Brain microvascular endothelial cell (primary cell): ENCODE measurements around the gene ZBTB39.
"Not testable (repeated sequence)": the region's sequence is repeated elsewhere in the genome, so short reads cannot be mapped to it uniquely, and the experiment has no call there.

ENCODE experiments used
- DNase-seq: peaks from one replicate; pipeline ENCODE4 v3.0.0-alpha.2; 2020
- H3K27ac ChIP-seq: fragments of 250-450 bp; sonication (Bioruptor Pico); 2 replicates; pipeline ENCODE4 v1.5.1; 2020; ENCODE audit warnings: mild to moderate bottlenecking, moderate library complexity
- H3K27me3 ChIP-seq: fragments of 250-450 bp; sonication (Bioruptor Pico); replicated peaks from 2 replicates; pipeline ENCODE4 v1.5.1; 2020; ENCODE audit warnings: mild to moderate bottlenecking
- H3K36me3 ChIP-seq: fragments of 250-450 bp; sonication (Bioruptor Pico); replicated peaks from 2 replicates; pipeline ENCODE4 v1.5.1; 2020; ENCODE audit warnings: mild to moderate bottlenecking
- H3K4me3 ChIP-seq: 2 replicates; pipeline ENCODE4 v1.5.1; 2011; ENCODE audit warnings: low read depth, mild to moderate bottlenecking, control low read depth, low read length, moderate library complexity
- in situ Hi-C: cut with HindIII; loops from 2 replicates; pipeline ENCODE4 v1.10.0; 2017; ENCODE audit warnings: low sequenced_read_pairs, low pct_ligation_motif_present
- TF ChIP-seq, protein P1 (sequence below): IDR thresholded peaks from 2 replicates; pipeline ENCODE4 v1.5.1; 2011; ENCODE audit warnings: low read depth, mild to moderate bottlenecking, moderate library complexity, low read length, control low read depth, inconsistent platforms; ENCODE audit errors: missing control alignments

The ZBTB39 gene, protein sequence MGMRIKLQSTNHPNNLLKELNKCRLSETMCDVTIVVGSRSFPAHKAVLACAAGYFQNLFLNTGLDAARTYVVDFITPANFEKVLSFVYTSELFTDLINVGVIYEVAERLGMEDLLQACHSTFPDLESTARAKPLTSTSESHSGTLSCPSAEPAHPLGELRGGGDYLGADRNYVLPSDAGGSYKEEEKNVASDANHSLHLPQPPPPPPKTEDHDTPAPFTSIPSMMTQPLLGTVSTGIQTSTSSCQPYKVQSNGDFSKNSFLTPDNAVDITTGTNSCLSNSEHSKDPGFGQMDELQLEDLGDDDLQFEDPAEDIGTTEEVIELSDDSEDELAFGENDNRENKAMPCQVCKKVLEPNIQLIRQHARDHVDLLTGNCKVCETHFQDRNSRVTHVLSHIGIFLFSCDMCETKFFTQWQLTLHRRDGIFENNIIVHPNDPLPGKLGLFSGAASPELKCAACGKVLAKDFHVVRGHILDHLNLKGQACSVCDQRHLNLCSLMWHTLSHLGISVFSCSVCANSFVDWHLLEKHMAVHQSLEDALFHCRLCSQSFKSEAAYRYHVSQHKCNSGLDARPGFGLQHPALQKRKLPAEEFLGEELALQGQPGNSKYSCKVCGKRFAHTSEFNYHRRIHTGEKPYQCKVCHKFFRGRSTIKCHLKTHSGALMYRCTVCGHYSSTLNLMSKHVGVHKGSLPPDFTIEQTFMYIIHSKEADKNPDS

GRCh38 chr12:57005980-57006808 lies at the start of gene ZBTB39:
TSS of gene ZBTB39 (minus strand) at chr12:57006546. CDS start at chr12:57004917, 1,629 bp downstream.
- TF ChIP-seq, protein P1, sequence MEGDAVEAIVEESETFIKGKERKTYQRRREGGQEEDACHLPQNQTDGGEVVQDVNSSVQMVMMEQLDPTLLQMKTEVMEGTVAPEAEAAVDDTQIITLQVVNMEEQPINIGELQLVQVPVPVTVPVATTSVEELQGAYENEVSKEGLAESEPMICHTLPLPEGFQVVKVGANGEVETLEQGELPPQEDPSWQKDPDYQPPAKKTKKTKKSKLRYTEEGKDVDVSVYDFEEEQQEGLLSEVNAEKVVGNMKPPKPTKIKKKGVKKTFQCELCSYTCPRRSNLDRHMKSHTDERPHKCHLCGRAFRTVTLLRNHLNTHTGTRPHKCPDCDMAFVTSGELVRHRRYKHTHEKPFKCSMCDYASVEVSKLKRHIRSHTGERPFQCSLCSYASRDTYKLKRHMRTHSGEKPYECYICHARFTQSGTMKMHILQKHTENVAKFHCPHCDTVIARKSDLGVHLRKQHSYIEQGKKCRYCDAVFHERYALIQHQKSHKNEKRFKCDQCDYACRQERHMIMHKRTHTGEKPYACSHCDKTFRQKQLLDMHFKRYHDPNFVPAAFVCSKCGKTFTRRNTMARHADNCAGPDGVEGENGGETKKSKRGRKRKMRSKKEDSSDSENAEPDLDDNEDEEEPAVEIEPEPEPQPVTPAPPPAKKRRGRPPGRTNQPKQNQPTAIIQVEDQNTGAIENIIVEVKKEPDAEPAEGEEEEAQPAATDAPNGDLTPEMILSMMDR, result peak; percentile 50
- in situ Hi-C loops, result no loop called here
- DNase-seq, result peak; percentile 17
- Histone ChIP-seq H3K27me3 (no peaks in the 10 kb centered on the region), H3K36me3 (peaks cover 15% of the 10 kb centered on the region), H3K4me3 (peak within 1 kb of the TSS; percentile 81), H3K27ac (peak within 1 kb of the TSS; percentile 61)

DNA sequence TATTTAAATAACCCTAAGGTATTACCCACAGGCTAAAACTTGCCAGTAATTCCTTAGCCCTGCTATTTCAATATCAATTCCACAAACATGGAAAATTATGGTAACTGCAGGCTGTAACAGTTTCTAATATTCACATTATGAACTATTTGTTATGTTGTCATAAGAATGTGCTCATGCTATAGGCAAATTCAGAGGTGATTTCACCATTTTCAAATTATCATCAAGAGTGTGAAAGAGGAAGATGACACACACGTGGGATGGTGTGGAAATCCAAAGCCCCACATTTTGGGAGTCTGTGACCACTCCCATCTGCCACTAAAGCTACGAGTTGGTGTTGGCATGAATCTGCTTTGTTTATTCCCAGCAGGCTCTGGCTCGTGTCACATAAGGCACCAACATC lies 49.5 kb upstream of the ZBTB39 start:
- no peak overlapping the region for H3K27ac ChIP-seq
- H3K36me3 ChIP-seq, result no peaks in the 10 kb centered on the region
- no peak for DNase-seq
- no peaks in the 10 kb centered on the region for H3K27me3 ChIP-seq
- H3K4me3 ChIP-seq, result no peak overlapping the region
- in situ Hi-C loops, result no loop called here
- TF ChIP-seq, protein P1, result no peak

- in situ Hi-C loops, result not testable (repeated sequence)
Observed at GRCh38 chr12:57053901-57054300, 47.6 kb upstream of the ZBTB39 start.

GRCh38 chr12:57053146-57053545 lies 46.8 kb upstream of the ZBTB39 start:
- H3K36me3 ChIP-seq, in situ Hi-C loops, DNase-seq, H3K27ac ChIP-seq, H3K4me3 ChIP-seq, H3K27me3 ChIP-seq: not testable (repeated sequence)

More at GRCh38 chr12:57053901-57054300, 47.6 kb upstream of the ZBTB39 start:
- H3K4me3 ChIP-seq, H3K27ac ChIP-seq, H3K27me3 ChIP-seq, H3K36me3 ChIP-seq, DNase-seq: not testable (repeated sequence)

DNA sequence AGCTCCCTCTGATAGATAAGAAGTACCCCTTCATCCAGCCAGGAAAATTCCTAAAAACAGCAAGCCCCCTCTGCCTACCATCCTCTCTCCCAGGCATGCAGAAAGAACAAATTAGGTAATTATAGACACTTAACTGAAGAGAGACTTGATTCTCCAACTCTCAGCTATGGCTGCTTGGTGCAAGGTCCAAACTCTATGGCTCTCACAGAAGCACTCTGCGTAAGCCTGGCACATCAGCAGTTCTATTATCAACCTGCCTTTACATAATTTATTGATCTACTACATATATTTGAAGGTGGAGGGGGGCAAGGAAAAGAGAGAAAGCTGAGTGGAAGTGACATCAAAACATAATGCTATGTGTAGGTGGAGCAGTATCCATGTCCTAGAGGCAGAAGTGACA lies 44.7 kb upstream of the ZBTB39 start:
- TF ChIP-seq, protein P1, result no peak
- in situ Hi-C loops, result no loop called here
- DNase-seq, result no peak

GRCh38 chr12:57049890-57050289 lies 43.5 kb upstream of the ZBTB39 start, which contains the start of gene MYO1A:
TSS of gene MYO1A (minus strand) at chr12:57050129. CDS start at chr12:57048323, 1,806 bp downstream.
- TF ChIP-seq, protein P1, result no peak
- no peaks in the 10 kb centered on the region for H3K27me3 ChIP-seq
- no peak within 1 kb of the TSS for H3K27ac ChIP-seq
- no peak within 1 kb of the TSS for H3K4me3 ChIP-seq
- in situ Hi-C loops, result no loop called here
- no peak for DNase-seq
- no peaks in the 10 kb centered on the region for H3K36me3 ChIP-seq

More for the DNA sequence above, 44.7 kb upstream of the ZBTB39 start:
- H3K36me3 ChIP-seq, result no peaks in the 10 kb centered on the region
- no peak overlapping the region for H3K27ac ChIP-seq
- H3K27me3 ChIP-seq, result no peaks in the 10 kb centered on the region
- no peak overlapping the region for H3K4me3 ChIP-seq
